Mesothelial cell of epicardium (in vitro differentiated cells): ENCODE data around the gene ZC3H7A. TPM values are rescaled to one million over a fixed set of nuclear protein-coding genes. Genes with fewer than 3 reads are reported as not detected.

ENCODE experiments used
- DNase-seq, 2 experiments: peaks; one replicate each; pipeline ENCODE4 v3.0.0; 2021; ENCODE audit warnings: low spot score in 2 of 2; ENCODE audit not compliant: unreplicated experiment in 2 of 2
- H3K27ac Mint-ChIP-seq: 2 replicates; pipeline ENCODE4 v1.8.0; 2021; ENCODE audit warnings: mixed read lengths
- H3K27me3 Mint-ChIP-seq: 2 replicates; pipeline ENCODE4 v1.8.0; 2021; ENCODE audit warnings: low read depth, mixed read lengths
- H3K36me3 Mint-ChIP-seq: 2 replicates; pipeline ENCODE4 v1.8.0; 2021; ENCODE audit warnings: mixed read lengths
- H3K4me1 Mint-ChIP-seq: 2 replicates; pipeline ENCODE4 v1.8.0; 2021; ENCODE audit warnings: mixed read lengths
- H3K4me3 Mint-ChIP-seq: 2 replicates; pipeline ENCODE4 v1.8.0; 2021; ENCODE audit warnings: mild to moderate bottlenecking, moderate library complexity, mixed read lengths
- H3K9me3 Mint-ChIP-seq: 2 replicates; pipeline ENCODE4 v1.8.0; 2021; ENCODE audit warnings: mixed read lengths
- total RNA-seq: library from RNA; stranded (reverse); gene quantifications from 3 replicates; pipeline ENCODE4 v1.2.1, GENCODE V29; 2021
- TF ChIP-seq, protein P1 (sequence below): fragments of 200-600 bp; sonication (generic); IDR thresholded peaks from one replicate; pipeline ENCODE4 v1.5.0; 2021; ENCODE audit warnings: antibody characterized with exemption; ENCODE audit not compliant: unreplicated experiment

The ZC3H7A gene
- total RNA-seq, 1 donor from 2014 or later, result 66.7 TPM

DNA sequence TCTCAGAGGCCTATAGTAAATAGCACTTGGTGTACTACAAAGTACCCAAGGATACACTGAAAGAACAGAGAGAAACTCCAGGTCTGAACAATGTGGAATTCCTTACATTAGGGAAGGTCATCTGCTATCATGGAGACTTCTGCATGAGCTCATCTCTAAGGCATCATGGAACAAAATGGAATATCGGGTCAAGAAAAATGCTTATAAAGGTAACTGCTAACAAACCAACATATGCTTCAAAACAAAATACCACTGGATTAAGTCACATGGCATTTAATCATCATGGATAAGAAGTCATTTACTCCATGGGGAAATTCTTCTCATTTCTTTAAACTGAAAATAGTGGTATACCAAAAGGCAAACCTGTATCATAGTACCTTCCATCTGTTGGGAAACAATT is 88.6 kb downstream of the ZC3H7A start:
- no peaks in the 10 kb centered on the region for H3K9me3 Mint-ChIP-seq
- no peak overlapping the region for H3K4me3 Mint-ChIP-seq
- H3K27me3 Mint-ChIP-seq, result no peaks in the 10 kb centered on the region
- TF ChIP-seq, protein P1, sequence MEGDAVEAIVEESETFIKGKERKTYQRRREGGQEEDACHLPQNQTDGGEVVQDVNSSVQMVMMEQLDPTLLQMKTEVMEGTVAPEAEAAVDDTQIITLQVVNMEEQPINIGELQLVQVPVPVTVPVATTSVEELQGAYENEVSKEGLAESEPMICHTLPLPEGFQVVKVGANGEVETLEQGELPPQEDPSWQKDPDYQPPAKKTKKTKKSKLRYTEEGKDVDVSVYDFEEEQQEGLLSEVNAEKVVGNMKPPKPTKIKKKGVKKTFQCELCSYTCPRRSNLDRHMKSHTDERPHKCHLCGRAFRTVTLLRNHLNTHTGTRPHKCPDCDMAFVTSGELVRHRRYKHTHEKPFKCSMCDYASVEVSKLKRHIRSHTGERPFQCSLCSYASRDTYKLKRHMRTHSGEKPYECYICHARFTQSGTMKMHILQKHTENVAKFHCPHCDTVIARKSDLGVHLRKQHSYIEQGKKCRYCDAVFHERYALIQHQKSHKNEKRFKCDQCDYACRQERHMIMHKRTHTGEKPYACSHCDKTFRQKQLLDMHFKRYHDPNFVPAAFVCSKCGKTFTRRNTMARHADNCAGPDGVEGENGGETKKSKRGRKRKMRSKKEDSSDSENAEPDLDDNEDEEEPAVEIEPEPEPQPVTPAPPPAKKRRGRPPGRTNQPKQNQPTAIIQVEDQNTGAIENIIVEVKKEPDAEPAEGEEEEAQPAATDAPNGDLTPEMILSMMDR, result no peak
- DNase-seq, result no peak
- peaks cover 22% of the 10 kb centered on the region for H3K36me3 Mint-ChIP-seq
- H3K27ac Mint-ChIP-seq, result peak overlapping the region; percentile 1
- H3K4me1 Mint-ChIP-seq, result peaks cover 18% of the 10 kb centered on the region

DNA sequence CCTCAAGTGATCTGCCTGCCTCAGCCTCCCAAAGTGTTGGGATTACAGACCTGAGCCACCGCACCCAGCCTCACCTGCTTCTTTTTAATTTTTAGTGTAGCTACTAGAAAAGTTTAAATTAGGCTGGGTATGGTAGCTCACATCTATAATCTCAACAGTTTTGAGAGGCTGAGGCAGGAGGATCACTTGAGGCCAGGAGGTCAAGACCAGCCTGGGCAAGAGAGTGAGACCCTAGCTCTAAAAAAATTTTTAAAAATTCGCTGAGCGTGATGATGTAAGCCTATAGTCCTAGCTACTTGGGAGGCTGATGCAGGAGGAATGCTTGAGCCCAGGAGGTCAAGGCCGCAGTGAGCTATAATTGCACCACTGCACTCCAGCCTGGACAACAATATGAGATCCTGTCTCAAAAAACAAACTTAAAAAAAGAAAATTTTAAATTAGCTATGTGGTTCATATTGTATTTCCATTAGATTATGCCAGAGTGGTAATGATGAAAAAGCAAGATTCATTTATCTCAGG is 89.3 kb downstream of the ZC3H7A start:
- Mint-ChIP-seq H3K36me3 (peaks cover 24% of the 10 kb centered on the region), H3K27ac (no peak overlapping the region), H3K9me3 (no peaks in the 10 kb centered on the region), H3K4me1 (peaks cover 18% of the 10 kb centered on the region), H3K27me3 (no peaks in the 10 kb centered on the region), H3K4me3 (no peak overlapping the region)
- TF ChIP-seq, protein P1, result no peak
- no peak for DNase-seq

DNA sequence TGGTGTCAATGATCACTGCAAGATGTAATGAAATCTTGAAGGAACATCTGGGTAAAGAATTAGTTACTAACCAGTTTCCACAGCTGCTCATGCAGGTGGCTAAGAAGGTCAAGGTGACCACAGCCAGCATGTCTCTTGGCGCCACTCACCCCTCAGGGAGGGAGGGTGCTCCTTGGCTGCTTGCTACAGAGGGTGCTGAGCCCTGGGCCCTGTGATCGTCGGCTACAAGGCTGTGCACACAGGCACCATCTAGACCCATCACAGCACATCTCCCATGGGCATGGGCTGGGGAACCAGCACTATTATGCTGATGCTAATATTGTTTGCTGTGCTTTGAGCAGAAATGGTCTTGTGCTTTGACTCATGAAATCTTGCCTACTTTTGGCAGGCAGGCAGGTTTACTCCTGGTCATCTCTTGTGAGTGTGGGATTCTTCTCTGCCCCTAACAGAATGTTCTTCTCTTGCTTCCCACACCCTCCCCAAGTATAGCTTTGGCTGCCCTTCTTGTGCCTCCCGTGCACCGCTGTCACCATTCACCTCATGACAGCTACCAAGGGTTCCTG is 90.8 kb downstream of the ZC3H7A start:
- H3K9me3 Mint-ChIP-seq, result no peaks in the 10 kb centered on the region
- H3K27ac Mint-ChIP-seq, result peak overlapping the region; percentile 48
- peaks cover 18% of the 10 kb centered on the region for H3K4me1 Mint-ChIP-seq
- no peak for DNase-seq
- H3K27me3 Mint-ChIP-seq, result no peaks in the 10 kb centered on the region
- peaks cover 20% of the 10 kb centered on the region for H3K36me3 Mint-ChIP-seq
- no peak overlapping the region for H3K4me3 Mint-ChIP-seq
- TF ChIP-seq, protein P1, result no peak

DNA sequence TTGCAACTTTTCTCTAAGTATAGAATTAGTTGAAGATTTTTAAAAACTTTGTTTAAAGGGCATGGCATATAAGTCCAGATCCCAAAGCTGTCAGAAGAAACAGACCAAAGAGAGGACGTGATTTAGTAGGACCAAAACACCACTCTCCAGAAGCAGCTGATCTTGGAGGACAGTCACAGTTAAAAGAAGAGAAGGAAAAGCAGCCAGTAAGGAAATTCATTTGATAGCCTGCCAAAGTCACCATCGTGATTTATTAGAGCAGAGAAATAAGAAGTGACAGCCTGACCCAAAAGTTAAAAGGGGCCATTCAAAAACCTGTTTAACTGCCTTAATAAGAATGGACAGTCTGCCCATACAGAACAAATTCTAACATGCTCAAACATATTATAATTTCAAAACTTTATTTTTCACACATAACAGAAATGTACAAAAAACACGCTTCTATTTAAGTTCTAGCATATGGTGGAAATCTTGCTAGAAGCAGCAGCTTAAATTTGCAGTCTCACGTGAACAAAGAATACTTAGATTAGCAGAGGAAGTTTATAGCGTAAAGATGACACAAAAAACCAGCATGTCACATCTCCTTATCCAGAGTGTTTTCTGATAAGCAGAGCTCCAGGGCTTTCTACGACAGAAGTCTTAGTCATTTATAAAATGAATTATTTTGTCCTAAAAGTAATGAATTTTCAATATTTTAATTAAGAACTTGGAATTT is 91.6 kb downstream of the ZC3H7A start:
- Mint-ChIP-seq H3K36me3 (peaks cover 21% of the 10 kb centered on the region), H3K4me1 (peaks cover 18% of the 10 kb centered on the region), H3K9me3 (no peaks in the 10 kb centered on the region), H3K27ac (peak overlapping the region; percentile 35), H3K27me3 (no peaks in the 10 kb centered on the region), H3K4me3 (no peak overlapping the region)
- TF ChIP-seq, protein P1, result no peak
- no peak for DNase-seq

Other genes starting within 250 kb of the ZC3H7A start
- gene LITAF, start 210.3 kb downstream of the ZC3H7A start, total RNA-seq, result 60.8 to 71.0 TPM (median 62.0 TPM) in 3 replicates
- 38.3 to 40.2 TPM (median 39.9 TPM) in 3 replicates for gene SNN, start 128.8 kb downstream of the ZC3H7A start, total RNA-seq
- gene TXNDC11, start 54.4 kb downstream of the ZC3H7A start, total RNA-seq, result 27.5 to 30.5 TPM (median 27.8 TPM) in 3 replicates
- 176 to 177 TPM (median 177 TPM) in 3 replicates for gene RSL1D1, start 54.3 kb upstream of the ZC3H7A start, total RNA-seq
- gene GSPT1, start 118.7 kb upstream of the ZC3H7A start, total RNA-seq, result 84.1 to 94.1 TPM (median 84.6 TPM) in 3 replicates
- 26.8 to 32.0 TPM (median 26.9 TPM) in 3 replicates for gene NPIPB2, start 144.8 kb upstream of the ZC3H7A start, total RNA-seq
- gene TNFRSF17, start 168.0 kb upstream of the ZC3H7A start, total RNA-seq, result not detected in 3 replicates
- 22.6 to 27.3 TPM (median 23.9 TPM) in 3 replicates for gene SNX29, start 179.5 kb upstream of the ZC3H7A start, total RNA-seq